Fibroblast of peridontal ligament (primary cell): ENCODE results near the gene MAP1B.
A peak's percentile ranks its signal among the peaks of the same experiment; 100 is the strongest.

Source experiments
- DNase-seq: peaks from one replicate; pipeline ENCODE4 v3.0.0-alpha.2; 2010; ENCODE audit errors: extremely low read depth

Gene MAP1B

DNA sequence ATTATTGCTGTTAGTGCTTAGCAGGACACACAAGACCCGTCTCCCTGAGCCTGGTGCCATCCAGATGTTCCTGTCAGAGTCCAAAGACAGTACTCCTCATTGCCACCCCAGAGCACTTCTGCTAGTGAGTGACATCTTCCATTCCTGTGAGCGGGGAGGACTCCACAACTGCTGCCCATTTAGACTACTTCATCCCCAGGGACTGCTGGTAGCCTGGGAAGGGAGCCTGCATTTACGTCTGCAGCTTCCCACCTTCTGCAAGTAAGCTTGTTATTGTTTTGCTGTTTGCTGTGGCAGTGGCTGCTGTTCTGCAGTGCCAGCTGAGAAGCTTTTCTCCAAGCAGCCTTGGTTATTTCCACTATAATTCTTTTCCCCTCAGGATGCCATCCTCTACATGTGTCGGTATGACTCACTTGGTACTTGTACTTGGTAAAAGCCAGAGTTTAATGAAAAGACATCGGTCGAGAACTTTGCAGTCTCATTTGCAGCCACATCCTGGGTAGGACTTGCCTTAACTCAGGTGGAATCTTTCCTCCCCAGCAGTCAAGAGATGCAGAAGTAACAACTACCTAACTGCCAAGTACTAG, 10.6 kb upstream of the MAP1B start:
- no peak for DNase-seq

- peak; percentile 23 for DNase-seq
Observed at GRCh38 chr5:72101828-72102227, 5.4 kb upstream of the MAP1B start.

- no peak for DNase-seq
Observed at GRCh38 chr5:72106817-72107130, 501 bp upstream of the MAP1B start.

- no peak for DNase-seq
Observed at GRCh38 chr5:72107901-72108201, 576 bp downstream of the MAP1B start.

GRCh38 chr5:72108202-72109061, 1.2 kb downstream of the MAP1B start:
- peak; percentile 57 for DNase-seq

- DNase-seq: no peak
Observed at GRCh38 chr5:72109062-72109411, 1.8 kb downstream of the MAP1B start.

- DNase-seq: no peak
Observed at GRCh38 chr5:72109625-72110024, 2.4 kb downstream of the MAP1B start.

DNA sequence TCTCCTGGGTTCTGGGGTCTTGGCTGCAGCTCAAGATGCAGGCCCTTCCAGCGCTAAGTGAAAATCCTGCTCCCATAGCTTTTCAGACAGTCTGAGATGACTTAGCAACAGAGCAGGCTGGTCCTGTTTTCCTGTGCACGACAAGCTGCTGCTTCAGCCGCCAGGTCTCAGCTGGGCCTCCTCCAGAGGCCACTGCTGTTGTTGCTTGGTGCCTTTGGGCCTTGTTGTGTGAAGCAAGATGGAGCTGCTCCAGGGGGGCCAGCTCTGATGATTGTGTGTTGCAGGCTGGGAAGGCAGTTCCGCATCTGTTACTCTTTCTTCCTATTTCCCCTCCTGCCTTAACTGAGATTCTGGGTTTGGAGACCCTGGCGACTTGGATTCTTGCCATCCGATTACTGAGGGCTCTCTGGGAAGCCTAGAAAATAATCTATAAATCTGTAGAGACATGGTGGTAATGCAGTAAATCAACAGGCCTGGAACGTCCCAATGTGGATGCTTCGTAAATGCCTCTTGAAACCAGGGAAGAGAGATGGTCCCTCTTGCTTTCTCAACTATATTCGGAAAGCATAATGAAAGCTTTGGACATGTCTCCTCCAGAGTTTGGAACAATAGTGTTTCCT, 3.2 kb downstream of the MAP1B start:
- no peak for DNase-seq

GRCh38 chr5:72112389-72112788, 5.1 kb downstream of the MAP1B start:
- DNase-seq: no peak

DNA sequence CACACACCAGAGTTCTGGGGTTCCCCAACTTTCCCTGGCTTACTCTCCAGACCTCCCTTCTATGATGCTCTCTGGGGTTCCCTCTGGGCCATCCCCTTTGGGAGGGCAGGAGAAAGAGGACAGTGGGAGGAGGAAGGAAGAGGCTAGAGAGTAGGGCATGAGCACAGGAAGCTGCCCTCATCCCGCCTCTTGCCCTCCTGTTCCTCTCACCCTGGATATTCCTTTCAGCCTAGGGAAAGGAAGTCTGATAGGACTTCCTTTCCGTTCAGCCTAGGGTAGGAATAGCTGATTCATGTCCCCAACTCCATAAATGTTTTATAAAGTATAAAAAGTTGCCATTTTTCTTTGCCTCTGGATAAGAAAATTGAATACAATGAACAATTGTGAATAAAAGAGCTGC, 7.4 kb downstream of the MAP1B start:
- DNase-seq: no peak

DNA sequence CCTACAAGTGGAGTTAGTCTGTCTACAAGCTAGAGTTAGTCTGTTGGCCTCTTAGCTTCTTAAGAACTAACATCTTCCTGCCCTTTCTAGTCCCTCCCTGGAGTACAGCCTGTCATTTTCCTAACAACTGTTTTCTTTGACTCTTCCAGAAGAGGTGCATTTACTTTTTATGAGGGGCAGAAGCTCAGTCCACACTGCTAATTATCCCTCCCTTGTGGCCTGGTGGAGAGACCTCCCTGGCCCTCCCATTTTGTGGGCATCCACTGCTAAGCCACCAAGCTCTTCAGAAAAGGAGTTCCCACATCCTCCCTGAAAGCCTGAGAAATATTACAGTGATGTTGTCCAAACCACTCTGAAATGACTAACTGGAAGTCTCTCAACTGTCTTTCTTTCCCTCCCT, 8.0 kb downstream of the MAP1B start:
- DNase-seq: no peak

GRCh38 chr5:72117307-72117706, 10.0 kb downstream of the MAP1B start:
- DNase-seq: peak; percentile 60

- no peak for DNase-seq
Observed at GRCh38 chr5:72121052-72121779, 13.9 kb downstream of the MAP1B start.

- no peak for DNase-seq
Observed at GRCh38 chr5:72121780-72122445, 14.6 kb downstream of the MAP1B start.

GRCh38 chr5:72122602-72123001, 15.3 kb downstream of the MAP1B start:
- no peak for DNase-seq

GRCh38 chr5:72123764-72124376, 16.6 kb downstream of the MAP1B start:
- DNase-seq: no peak

DNA sequence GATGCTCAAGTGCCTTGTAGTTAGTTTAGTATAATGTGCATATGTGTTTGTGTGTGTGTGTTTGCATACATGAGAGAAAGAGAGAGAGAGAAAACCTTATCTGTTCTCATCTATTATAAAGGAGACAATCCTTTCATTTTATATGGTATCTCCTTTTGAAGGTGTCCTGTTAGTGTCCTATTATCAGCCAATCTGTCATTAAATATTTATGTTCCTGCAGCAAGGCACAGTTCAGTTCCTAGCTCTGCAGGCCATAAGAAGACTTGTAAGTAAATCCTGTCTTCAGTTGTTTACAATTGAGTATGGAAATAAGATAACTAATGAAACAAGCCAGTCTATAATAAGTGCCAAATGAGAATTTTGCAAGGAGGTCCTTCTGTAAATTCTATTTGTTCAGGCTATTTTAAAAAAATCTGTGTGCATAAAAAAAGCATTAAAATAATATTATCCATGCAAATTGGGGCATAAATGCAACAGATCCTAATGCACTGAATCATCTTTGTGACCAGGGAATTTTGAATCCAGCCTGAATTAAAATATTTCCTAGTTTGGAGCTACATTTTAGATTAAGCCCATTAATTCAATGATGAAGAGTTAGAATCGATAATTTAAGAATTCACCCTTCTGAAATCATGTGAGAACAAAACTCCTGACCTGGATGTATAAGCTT, 18.1 kb downstream of the MAP1B start:
- DNase-seq: no peak

DNA sequence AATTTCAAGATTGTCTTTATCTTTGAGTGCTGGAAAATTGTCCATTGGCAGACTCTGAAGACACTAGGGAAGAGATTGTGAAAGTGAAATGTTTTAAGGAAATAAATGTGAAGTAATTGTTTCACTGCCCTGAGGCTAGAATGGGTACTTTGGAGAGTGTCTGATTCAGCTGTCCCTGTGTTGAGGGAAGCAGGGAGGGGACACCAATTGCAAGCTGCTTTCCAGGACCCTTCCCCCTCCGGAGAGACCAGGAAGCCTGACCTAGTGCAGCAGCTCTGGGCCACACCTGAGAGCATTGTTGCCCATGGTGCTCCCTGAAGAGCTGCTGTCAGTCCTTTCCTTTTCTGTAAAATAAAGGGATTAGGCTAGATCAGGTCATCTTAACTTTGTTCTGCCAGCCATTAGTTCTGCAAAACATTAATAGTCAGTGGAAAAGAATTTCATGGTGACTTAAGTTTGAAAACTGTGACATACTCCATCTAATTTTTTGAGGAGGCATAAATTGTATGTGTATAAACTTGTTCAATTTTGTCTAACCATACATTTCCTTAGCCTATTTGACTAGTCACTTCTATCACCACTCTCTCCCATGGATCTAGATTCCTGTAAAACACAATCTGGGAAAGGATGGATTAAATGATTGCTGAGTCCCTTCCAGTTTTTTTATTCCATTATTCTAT, 18.8 kb downstream of the MAP1B start:
- peak; percentile 38 for DNase-seq

DNA sequence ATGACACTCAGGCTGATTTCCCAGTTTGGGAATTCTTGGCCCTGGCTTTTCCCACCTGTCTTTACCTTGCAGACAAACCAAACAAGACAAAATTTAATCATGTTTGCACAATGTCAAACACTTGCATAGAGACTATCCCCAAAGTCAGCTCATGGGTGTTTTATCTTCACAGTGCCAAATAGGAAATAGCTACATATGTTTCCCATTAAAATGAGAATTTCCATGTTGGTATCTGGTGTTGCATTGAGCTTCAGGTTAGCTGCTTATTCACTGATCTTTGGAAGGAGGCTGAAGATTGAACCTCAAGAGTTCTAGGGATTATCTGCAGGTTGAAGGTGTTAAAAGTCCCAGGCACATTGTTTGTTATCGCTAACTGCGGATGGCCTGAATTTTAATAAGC, 19.5 kb downstream of the MAP1B start:
- peak; percentile 75 for DNase-seq

DNA sequence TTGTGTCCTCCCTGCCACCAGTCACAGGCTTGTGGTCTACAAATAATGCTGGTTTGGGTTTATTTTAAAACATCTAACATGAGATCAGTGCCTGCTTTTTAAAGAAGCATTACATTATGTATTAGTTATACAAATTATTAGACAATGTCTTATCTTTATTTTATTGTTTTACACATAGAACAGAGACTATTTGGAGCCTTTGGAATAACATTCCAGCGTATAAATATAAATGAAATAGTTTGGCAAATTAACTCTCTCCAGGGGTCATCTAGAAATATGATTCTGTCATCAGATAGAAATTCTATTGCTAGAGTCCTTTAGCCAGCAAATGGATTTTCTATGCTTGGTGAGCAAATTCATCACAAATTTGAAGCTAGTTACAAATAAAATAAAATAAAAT, 22.4 kb downstream of the MAP1B start:
- DNase-seq: peak; percentile 57

DNA sequence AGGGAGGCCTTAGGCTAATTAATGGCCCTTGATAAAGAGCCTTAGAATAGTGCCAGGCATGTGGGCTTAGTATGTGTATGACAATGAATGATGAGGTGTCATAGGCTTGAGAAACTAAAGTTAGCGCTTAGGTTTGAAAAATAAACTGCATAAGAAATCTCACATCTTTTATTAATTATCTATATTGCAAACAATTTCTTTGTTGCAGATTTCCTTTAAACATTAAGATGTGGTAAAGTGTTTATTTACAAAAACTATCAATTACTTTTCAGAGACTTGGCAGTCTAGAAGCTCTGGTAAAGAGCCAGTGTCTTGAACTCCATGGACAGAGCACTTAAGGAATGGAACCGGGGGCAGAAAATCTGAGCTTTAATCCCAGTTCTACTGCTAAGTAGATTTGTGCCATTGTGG, 23.1 kb downstream of the MAP1B start:
- peak; percentile 90 for DNase-seq
